HL-60 (cell line): ENCODE results near the gene RNF152.

ENCODE experiments used
- DNase-seq, 2 experiments: peaks; one replicate each; pipeline ENCODE4 v3.0.0-alpha.2; 2010 to 2020; ENCODE audit warnings: low read depth in 1 of 2, low spot score in 1 of 2
- H3K27ac ChIP-seq: fragments of 250-450 bp; sonication (Bioruptor Pico); replicated peaks from 2 replicates; pipeline ENCODE4 v1.5.1; 2020; ENCODE audit warnings: mild to moderate bottlenecking, moderate library complexity
- H3K27me3 ChIP-seq: fragments of 250-450 bp; sonication (Bioruptor Pico); 2 replicates; pipeline ENCODE4 v1.5.1; 2021; ENCODE audit warnings: mild to moderate bottlenecking, moderate library complexity; ENCODE audit not compliant: insufficient read depth, poor library complexity, severe bottlenecking
- H3K4me3 ChIP-seq: replicated peaks from 2 replicates; pipeline ENCODE4 v1.5.1; 2011; ENCODE audit warnings: mild to moderate bottlenecking, control low read depth, low read length; ENCODE audit not compliant: insufficient read depth
- GABPA ChIP-seq: IDR thresholded peaks from 2 replicates; pipeline ENCODE4 v1.6.1; 2012; ENCODE audit warnings: low read depth
- POLR2AphosphoS5 ChIP-seq: IDR thresholded peaks from 2 replicates; pipeline ENCODE4 v1.6.1; 2012; ENCODE audit warnings: low read depth
- SPI1 ChIP-seq: IDR thresholded peaks from 2 replicates; pipeline ENCODE4 v1.6.1; 2012; ENCODE audit warnings: low read depth, mild to moderate bottlenecking, borderline replicate concordance
- TF ChIP-seq, protein P1 (sequence below): IDR thresholded peaks from 2 replicates; pipeline ENCODE4 v1.6.1; 2012; ENCODE audit warnings: low read depth; ENCODE audit not compliant: insufficient replicate concordance
- TF ChIP-seq, protein P2 (sequence below): IDR thresholded peaks from one replicate; pipeline ENCODE4 v1.5.1; 2011; ENCODE audit warnings: low read length, control low read depth, inconsistent platforms; ENCODE audit not compliant: insufficient read depth

RNF152 gene

DNA sequence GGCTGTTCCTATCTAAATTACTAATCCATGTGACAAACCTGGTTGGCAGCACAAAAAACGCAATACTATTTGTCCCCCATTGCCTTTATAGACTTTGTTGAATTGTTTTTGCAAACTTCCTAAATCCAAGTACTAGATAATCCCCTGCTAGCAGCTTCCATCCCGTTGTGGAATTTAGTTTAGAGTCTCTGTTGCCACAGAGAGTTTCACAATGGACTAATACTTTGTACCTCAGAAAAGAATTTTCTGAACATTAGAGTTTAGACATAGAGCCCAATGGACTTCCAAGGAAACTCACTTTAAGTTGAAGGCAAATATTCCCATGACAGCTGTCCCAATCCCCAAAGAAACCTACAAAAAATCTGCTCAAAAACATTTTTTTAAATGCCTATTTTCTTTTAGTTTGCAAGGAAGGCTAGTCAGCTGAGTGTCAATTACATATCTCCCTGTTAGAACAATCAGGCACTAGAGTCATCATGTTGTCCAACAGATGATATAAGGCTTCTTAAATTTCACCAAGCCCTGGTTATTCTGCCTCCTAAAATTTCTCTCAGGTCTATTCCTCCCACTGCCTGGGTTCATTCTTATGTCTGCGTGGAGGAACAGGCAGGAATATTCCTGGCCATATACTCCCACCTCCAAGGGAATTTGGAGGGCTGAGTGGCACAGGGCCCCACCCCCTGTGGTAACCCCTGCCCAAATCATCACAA is 27.2 kb downstream of the RNF152 start:
- Histone ChIP-seq H3K4me3 (no peak overlapping the region), H3K27ac (no peak overlapping the region), H3K27me3 (peaks cover 7% of the 10 kb centered on the region)
- TF ChIP-seq, protein P1, sequence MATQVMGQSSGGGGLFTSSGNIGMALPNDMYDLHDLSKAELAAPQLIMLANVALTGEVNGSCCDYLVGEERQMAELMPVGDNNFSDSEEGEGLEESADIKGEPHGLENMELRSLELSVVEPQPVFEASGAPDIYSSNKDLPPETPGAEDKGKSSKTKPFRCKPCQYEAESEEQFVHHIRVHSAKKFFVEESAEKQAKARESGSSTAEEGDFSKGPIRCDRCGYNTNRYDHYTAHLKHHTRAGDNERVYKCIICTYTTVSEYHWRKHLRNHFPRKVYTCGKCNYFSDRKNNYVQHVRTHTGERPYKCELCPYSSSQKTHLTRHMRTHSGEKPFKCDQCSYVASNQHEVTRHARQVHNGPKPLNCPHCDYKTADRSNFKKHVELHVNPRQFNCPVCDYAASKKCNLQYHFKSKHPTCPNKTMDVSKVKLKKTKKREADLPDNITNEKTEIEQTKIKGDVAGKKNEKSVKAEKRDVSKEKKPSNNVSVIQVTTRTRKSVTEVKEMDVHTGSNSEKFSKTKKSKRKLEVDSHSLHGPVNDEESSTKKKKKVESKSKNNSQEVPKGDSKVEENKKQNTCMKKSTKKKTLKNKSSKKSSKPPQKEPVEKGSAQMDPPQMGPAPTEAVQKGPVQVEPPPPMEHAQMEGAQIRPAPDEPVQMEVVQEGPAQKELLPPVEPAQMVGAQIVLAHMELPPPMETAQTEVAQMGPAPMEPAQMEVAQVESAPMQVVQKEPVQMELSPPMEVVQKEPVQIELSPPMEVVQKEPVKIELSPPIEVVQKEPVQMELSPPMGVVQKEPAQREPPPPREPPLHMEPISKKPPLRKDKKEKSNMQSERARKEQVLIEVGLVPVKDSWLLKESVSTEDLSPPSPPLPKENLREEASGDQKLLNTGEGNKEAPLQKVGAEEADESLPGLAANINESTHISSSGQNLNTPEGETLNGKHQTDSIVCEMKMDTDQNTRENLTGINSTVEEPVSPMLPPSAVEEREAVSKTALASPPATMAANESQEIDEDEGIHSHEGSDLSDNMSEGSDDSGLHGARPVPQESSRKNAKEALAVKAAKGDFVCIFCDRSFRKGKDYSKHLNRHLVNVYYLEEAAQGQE, result no peak
- TF ChIP-seq GABPA (no peak), SPI1 (no peak), POLR2AphosphoS5 (no peak)
- TF ChIP-seq, protein P2, sequence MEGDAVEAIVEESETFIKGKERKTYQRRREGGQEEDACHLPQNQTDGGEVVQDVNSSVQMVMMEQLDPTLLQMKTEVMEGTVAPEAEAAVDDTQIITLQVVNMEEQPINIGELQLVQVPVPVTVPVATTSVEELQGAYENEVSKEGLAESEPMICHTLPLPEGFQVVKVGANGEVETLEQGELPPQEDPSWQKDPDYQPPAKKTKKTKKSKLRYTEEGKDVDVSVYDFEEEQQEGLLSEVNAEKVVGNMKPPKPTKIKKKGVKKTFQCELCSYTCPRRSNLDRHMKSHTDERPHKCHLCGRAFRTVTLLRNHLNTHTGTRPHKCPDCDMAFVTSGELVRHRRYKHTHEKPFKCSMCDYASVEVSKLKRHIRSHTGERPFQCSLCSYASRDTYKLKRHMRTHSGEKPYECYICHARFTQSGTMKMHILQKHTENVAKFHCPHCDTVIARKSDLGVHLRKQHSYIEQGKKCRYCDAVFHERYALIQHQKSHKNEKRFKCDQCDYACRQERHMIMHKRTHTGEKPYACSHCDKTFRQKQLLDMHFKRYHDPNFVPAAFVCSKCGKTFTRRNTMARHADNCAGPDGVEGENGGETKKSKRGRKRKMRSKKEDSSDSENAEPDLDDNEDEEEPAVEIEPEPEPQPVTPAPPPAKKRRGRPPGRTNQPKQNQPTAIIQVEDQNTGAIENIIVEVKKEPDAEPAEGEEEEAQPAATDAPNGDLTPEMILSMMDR, result no peak
- no peak for DNase-seq

DNA sequence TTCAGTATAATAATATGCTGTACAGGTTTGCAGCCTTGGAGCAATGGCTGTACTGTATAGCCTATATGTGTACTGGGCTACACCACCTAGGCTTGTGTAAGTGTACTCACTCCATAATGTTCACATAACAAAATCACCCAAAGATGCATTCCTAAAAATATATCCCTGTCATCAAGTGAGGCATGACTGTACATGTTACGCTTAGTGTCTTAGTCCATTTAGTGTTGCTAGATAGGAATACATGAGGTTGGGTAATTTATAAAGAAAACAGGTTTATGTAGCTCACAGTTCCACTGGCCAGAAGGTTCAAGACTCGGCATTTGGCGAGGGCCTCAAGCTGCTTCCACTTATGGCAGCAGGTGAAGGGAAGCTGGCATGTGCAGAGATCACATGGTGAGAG is 31.4 kb downstream of the RNF152 start:
- no peak overlapping the region for H3K27ac ChIP-seq
- no peak for DNase-seq
- H3K4me3 ChIP-seq, result no peak overlapping the region
- H3K27me3 ChIP-seq, result no peaks in the 10 kb centered on the region
- TF ChIP-seq, protein P1, result no peak
- no peak for TF ChIP-seq SPI1
- TF ChIP-seq POLR2AphosphoS5, result no peak
- TF ChIP-seq, protein P2, result no peak
- TF ChIP-seq GABPA, result no peak

DNA sequence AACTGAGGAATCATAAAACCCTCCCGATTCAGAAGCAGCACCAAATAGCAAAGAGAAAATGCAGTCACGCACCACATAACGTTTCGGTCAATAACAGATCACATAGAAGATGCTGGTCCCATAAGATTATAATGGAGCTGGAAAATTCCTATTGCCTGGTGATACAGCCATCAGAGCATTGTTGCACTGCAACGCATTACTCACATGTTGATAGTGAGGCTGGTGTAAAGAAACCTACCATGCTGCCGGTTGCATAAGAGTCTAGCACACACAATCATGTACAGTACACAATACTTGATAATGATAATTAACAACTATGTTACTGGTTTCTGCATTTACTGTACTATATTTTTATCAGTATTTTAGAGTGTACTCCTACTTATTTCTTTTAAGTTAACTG is 32.5 kb downstream of the RNF152 start:
- no peak overlapping the region for H3K27ac ChIP-seq
- TF ChIP-seq, protein P1, result no peak
- no peak for TF ChIP-seq SPI1
- no peak for TF ChIP-seq POLR2AphosphoS5
- no peak for TF ChIP-seq GABPA
- TF ChIP-seq, protein P2, result no peak
- no peak overlapping the region for H3K4me3 ChIP-seq
- no peak for DNase-seq
- no peaks in the 10 kb centered on the region for H3K27me3 ChIP-seq
